SK-N-SH treated with all-trans-retinoic acid at 6 μM for 48 hours (cell line): Measurements from ENCODE around the gene FANCC.

ENCODE experiments used
- ATAC-seq: fragments of 200-7000 bp; cut with Tn5 transposase; 3 replicates; pipeline ENCODE4 v1.9.1; 2020; ENCODE audit warnings: mild to moderate bottlenecking, moderate library complexity
- ARNTL ChIP-seq: fragments of 450-650 bp; formaldehyde crosslinking; IDR thresholded peaks from 2 replicates; pipeline ENCODE4 v1.5.0; 2020; ENCODE audit warnings: low read depth, mild to moderate bottlenecking, moderate library complexity, borderline replicate concordance
- BACH2 ChIP-seq: fragments of 250-450 bp; sonication (Bioruptor Pico); IDR thresholded peaks from 2 replicates; pipeline ENCODE4 v1.9.0; 2021; ENCODE audit warnings: mild to moderate bottlenecking, borderline replicate concordance
- CREB5 ChIP-seq: fragments of 250-450 bp; sonication (Bioruptor Pico); IDR thresholded peaks from 2 replicates; pipeline ENCODE4 v1.5.1; 2020; ENCODE audit warnings: low read depth, mild to moderate bottlenecking, moderate library complexity
- CSDC2 ChIP-seq: fragments of 250-450 bp; sonication (Bioruptor Pico); IDR thresholded peaks from 2 replicates; pipeline ENCODE4 v1.5.0; 2020; ENCODE audit warnings: mild to moderate bottlenecking, moderate library complexity
- ESRRG ChIP-seq: fragments of 250-450 bp; sonication (Bioruptor Pico); IDR thresholded peaks from 2 replicates; pipeline ENCODE4 v1.6.1; 2021; ENCODE audit warnings: mild to moderate bottlenecking
- GLIS3 ChIP-seq: fragments of 250-450 bp; sonication (Bioruptor Pico); IDR thresholded peaks from 2 replicates; pipeline ENCODE4 v1.5.0; 2020; ENCODE audit warnings: mild to moderate bottlenecking, moderate library complexity
- OSR1 ChIP-seq: fragments of 250-450 bp; sonication (Bioruptor Pico); IDR thresholded peaks from 2 replicates; pipeline ENCODE4 v1.8.0; 2022; ENCODE audit warnings: moderate library complexity, mild to moderate bottlenecking, inconsistent platforms
- PPARA ChIP-seq: fragments of 250-450 bp; sonication (Bioruptor Pico); IDR thresholded peaks from 2 replicates; pipeline ENCODE4 v1.5.0; 2020; ENCODE audit warnings: mild to moderate bottlenecking, borderline replicate concordance
- RARB ChIP-seq: fragments of 250-450 bp; sonication (Bioruptor Pico); IDR thresholded peaks from 2 replicates; pipeline ENCODE4 v1.8.0; 2021; ENCODE audit warnings: mild to moderate bottlenecking, moderate library complexity
- SNAI2 ChIP-seq: fragments of 250-450 bp; sonication (Bioruptor Pico); IDR thresholded peaks from 2 replicates; pipeline ENCODE4 v1.5.0; 2020; ENCODE audit warnings: mild to moderate bottlenecking, moderate library complexity
- TCF4 ChIP-seq: fragments of 250-450 bp; sonication (Bioruptor Pico); IDR thresholded peaks from 2 replicates; pipeline ENCODE4 v1.8.0; 2021; ENCODE audit warnings: mild to moderate bottlenecking, moderate library complexity, borderline replicate concordance
- TOX ChIP-seq: fragments of 250-450 bp; sonication (Bioruptor Pico); IDR thresholded peaks from 2 replicates; pipeline ENCODE4 v1.8.0; 2021; ENCODE audit warnings: mild to moderate bottlenecking, moderate library complexity, borderline replicate concordance
- TSHZ2 ChIP-seq: fragments of 250-450 bp; sonication (Bioruptor Pico); IDR thresholded peaks from 2 replicates; pipeline ENCODE4 v1.5.0; 2020; ENCODE audit warnings: mild to moderate bottlenecking, moderate library complexity
- ZC3H10 ChIP-seq: fragments of 250-450 bp; sonication (Bioruptor Pico); IDR thresholded peaks from 2 replicates; pipeline ENCODE4 v1.5.1; 2021; ENCODE audit warnings: mild to moderate bottlenecking, moderate library complexity
- ZFP3 ChIP-seq: fragments of 250-450 bp; sonication (Bioruptor Pico); IDR thresholded peaks from 2 replicates; pipeline ENCODE4 v1.5.0; 2020; ENCODE audit warnings: mild to moderate bottlenecking, moderate library complexity
- ZFP30 ChIP-seq: fragments of 450-650 bp; formaldehyde crosslinking; IDR thresholded peaks from 2 replicates; pipeline ENCODE4 v1.5.0; 2022; ENCODE audit warnings: mild to moderate bottlenecking, moderate library complexity
- ZNF565 ChIP-seq: fragments of 450-650 bp; formaldehyde crosslinking; conservative IDR thresholded peaks from 2 replicates; pipeline ENCODE4 v1.5.0; 2020; ENCODE audit warnings: low read depth, mild to moderate bottlenecking, moderate library complexity
- ZNF70 ChIP-seq: fragments of 450-650 bp; formaldehyde crosslinking; IDR thresholded peaks from 2 replicates; pipeline ENCODE4 v1.5.0; 2020; ENCODE audit warnings: mild to moderate bottlenecking, moderate library complexity
- ZNF8 ChIP-seq: fragments of 450-650 bp; formaldehyde crosslinking; IDR thresholded peaks from 2 replicates; pipeline ENCODE4 v1.5.0; 2020; ENCODE audit warnings: mild to moderate bottlenecking, moderate library complexity
- TF ChIP-seq, protein P1 (sequence below): fragments of 250-450 bp; sonication (Bioruptor Pico); IDR thresholded peaks from 2 replicates; pipeline ENCODE4 v1.5.1; 2021; ENCODE audit warnings: mild to moderate bottlenecking, moderate library complexity
- TF ChIP-seq, protein P2 (sequence below): fragments of 250-450 bp; sonication (Bioruptor Pico); IDR thresholded peaks from 2 replicates; pipeline ENCODE4 v1.8.0; 2021; ENCODE audit warnings: low read depth, mild to moderate bottlenecking, moderate library complexity, borderline replicate concordance
- TF ChIP-seq, protein P3 (sequence below): fragments of 250-450 bp; sonication (Bioruptor Pico); IDR thresholded peaks from 2 replicates; pipeline ENCODE4 v1.8.0; 2020; ENCODE audit warnings: mild to moderate bottlenecking, moderate library complexity, borderline replicate concordance

Gene FANCC

DNA sequence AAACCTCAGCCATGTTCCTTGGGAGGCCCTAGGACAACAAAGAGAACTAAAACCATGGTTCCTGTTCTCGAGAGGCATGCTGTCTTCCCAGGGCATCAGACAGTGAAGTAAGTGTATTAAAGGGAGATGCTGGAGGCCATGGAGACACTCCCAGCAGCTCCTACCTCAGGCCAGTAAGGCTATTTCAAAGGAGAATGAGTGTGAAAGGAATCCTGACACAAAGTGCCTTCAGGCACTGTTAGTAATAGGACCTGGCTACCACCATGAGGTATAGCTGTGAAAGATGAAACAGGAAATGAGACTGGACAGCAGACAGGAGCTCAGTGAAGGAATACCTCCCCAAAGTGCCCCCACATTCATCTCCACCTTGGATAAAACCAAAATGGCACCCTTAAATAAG, 71.0 kb downstream of the FANCC start:
- no peak for TF ChIP-seq CREB5 (CRISPR knock-in tag)
- no peak for TF ChIP-seq RARB (CRISPR knock-in tag)
- TF ChIP-seq BACH2 (CRISPR knock-in tag): no peak
- no peak for TF ChIP-seq ZFP3 (CRISPR knock-in tag)
- TF ChIP-seq, protein P1, sequence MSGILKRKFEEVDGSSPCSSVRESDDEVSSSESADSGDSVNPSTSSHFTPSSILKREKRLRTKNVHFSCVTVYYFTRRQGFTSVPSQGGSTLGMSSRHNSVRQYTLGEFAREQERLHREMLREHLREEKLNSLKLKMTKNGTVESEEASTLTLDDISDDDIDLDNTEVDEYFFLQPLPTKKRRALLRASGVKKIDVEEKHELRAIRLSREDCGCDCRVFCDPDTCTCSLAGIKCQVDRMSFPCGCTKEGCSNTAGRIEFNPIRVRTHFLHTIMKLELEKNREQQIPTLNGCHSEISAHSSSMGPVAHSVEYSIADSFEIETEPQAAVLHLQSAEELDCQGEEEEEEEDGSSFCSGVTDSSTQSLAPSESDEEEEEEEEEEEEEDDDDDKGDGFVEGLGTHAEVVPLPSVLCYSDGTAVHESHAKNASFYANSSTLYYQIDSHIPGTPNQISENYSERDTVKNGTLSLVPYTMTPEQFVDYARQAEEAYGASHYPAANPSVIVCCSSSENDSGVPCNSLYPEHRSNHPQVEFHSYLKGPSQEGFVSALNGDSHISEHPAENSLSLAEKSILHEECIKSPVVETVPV: no peak
- no peak for TF ChIP-seq ZNF565
- no peak for TF ChIP-seq PPARA (CRISPR knock-in tag)
- TF ChIP-seq TOX: no peak
- no peak for TF ChIP-seq ZFP30 (CRISPR knock-in tag)
- TF ChIP-seq, all 23 proteins: peak for 0
- no peak for ATAC-seq

GRCh38 chr9:95242613-95243012, 74.9 kb downstream of the FANCC start:
- TF ChIP-seq RARB (CRISPR knock-in tag): no peak
- ATAC-seq: no peak

- TF ChIP-seq SNAI2: no peak
- no peak for TF ChIP-seq ARNTL (CRISPR knock-in tag)
- TF ChIP-seq ZFP3 (CRISPR knock-in tag): no peak
- no peak for TF ChIP-seq ZC3H10
- TF ChIP-seq TCF4 (CRISPR knock-in tag): no peak
- no peak for TF ChIP-seq TSHZ2 (CRISPR knock-in tag)
- no peak for TF ChIP-seq ZNF70 (CRISPR knock-in tag)
- TF ChIP-seq TOX: no peak
- TF ChIP-seq, protein P2, sequence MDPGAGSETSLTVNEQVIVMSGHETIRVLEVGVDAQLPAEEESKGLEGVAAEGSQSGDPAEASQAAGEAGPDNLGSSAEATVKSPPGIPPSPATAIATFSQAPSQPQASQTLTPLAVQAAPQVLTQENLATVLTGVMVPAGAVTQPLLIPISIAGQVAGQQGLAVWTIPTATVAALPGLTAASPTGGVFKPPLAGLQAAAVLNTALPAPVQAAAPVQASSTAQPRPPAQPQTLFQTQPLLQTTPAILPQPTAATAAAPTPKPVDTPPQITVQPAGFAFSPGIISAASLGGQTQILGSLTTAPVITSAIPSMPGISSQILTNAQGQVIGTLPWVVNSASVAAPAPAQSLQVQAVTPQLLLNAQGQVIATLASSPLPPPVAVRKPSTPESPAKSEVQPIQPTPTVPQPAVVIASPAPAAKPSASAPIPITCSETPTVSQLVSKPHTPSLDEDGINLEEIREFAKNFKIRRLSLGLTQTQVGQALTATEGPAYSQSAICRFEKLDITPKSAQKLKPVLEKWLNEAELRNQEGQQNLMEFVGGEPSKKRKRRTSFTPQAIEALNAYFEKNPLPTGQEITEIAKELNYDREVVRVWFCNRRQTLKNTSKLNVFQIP (CRISPR knock-in tag): no peak
- no peak for TF ChIP-seq ZNF8 (CRISPR knock-in tag)
- TF ChIP-seq GLIS3: no peak
- TF ChIP-seq PPARA (CRISPR knock-in tag): no peak
- no peak for TF ChIP-seq ESRRG (CRISPR knock-in tag)
- TF ChIP-seq ZFP30 (CRISPR knock-in tag): no peak
- no peak for TF ChIP-seq OSR1
- TF ChIP-seq, protein P3, sequence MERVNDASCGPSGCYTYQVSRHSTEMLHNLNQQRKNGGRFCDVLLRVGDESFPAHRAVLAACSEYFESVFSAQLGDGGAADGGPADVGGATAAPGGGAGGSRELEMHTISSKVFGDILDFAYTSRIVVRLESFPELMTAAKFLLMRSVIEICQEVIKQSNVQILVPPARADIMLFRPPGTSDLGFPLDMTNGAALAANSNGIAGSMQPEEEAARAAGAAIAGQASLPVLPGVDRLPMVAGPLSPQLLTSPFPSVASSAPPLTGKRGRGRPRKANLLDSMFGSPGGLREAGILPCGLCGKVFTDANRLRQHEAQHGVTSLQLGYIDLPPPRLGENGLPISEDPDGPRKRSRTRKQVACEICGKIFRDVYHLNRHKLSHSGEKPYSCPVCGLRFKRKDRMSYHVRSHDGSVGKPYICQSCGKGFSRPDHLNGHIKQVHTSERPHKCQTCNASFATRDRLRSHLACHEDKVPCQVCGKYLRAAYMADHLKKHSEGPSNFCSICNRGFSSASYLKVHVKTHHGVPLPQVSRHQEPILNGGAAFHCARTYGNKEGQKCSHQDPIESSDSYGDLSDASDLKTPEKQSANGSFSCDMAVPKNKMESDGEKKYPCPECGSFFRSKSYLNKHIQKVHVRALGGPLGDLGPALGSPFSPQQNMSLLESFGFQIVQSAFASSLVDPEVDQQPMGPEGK (CRISPR knock-in tag): no peak
- TF ChIP-seq BACH2 (CRISPR knock-in tag): no peak
Measured at GRCh38 chr9:95239071-95239470, 78.4 kb downstream of the FANCC start.

DNA sequence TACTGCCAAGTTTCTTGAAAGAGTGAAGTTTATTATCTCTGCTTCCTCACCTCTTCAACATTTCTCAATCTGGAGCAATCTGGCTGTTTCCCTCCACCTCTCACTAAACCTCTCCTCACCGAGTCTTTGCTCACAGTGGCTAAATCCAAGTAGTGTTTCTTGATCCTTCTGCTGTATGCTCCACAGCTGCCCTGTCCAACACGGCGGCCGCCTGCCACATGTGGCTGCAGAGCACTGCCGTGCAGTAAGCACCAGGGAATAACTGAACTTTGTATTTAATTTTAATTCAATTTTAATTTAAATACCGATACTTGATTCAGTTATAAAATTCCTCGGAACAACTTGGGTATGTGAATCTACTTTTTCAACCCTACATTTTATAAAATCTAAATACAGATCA, 80.2 kb downstream of the FANCC start:
- no peak for TF ChIP-seq CSDC2 (CRISPR knock-in tag)
- no peak for TF ChIP-seq CREB5 (CRISPR knock-in tag)
- TF ChIP-seq, all 23 proteins: peak for 0
- ATAC-seq: no peak

More at GRCh38 chr9:95239071-95239470, 78.4 kb downstream of the FANCC start:
- no peak for ATAC-seq
